Stomach (tissue), 9 donors: ENCODE data around the gene PLA2G15. TPM values are rescaled to one million over a fixed set of nuclear protein-coding genes. Genes with fewer than 3 reads are reported as not detected.

Experiments used
- DNase-seq, 2 donors: peaks; one replicate each; pipeline versions ENCODE4 v3.0.0 to v3.0.0-alpha.2; 2013 to 2019
- H3K27ac ChIP-seq, 5 donors: fragments of 200-600 bp in 4 of 5; sonication (generic) in 4 of 5; one replicate each; pipeline ENCODE4 v1.5.1; 2013 to 2019; ENCODE audit warnings: mild to moderate bottlenecking in 1 of 5, moderate library complexity in 1 of 5
- H3K27me3 ChIP-seq, 3 donors: fragments of 200-600 bp; sonication (generic); one replicate each; pipeline ENCODE4 v1.5.1; 2017 to 2019; ENCODE audit warnings: mixed run types in 1 of 3
- H3K36me3 ChIP-seq, 4 donors: fragments of 200-600 bp; sonication (generic); 1 replicate in 3 of 4; 2 replicates in 1 of 4; pipeline ENCODE4 v1.5.1; 2016 to 2019
- H3K4me1 ChIP-seq, 4 donors: fragments of 200-600 bp; sonication (generic); one replicate each; pipeline ENCODE4 v1.5.1; 2016 to 2019
- H3K4me3 ChIP-seq, 4 donors: fragments of 200-600 bp; sonication (generic) in 3 of 4; one replicate each; pipeline ENCODE4 v1.5.1; 2016 to 2019; ENCODE audit warnings: mild to moderate bottlenecking in 1 of 4
- H3K9me3 ChIP-seq, 4 donors: fragments of 200-600 bp; sonication (generic); one replicate each; pipeline ENCODE4 v1.5.1; 2016 to 2019
- EP300 ChIP-seq: sonication (generic); formaldehyde crosslinking; IDR thresholded peaks from one replicate; pipeline ENCODE4 v1.6.1; 2017; ENCODE audit warnings: antibody characterized with exemption
- POLR2A ChIP-seq, 4 donors: fragments of 450-650 bp; IDR thresholded peaks; one replicate each; pipeline ENCODE4 v1.6.1; 2016; ENCODE audit warnings: antibody characterized with exemption in 4 of 4, control low read depth in 2 of 4, mild to moderate bottlenecking in 1 of 4, moderate library complexity in 1 of 4
- POLR2AphosphoS5 ChIP-seq, 3 donors: sonication (generic); formaldehyde crosslinking; IDR thresholded peaks; one replicate each; pipeline ENCODE4 v1.6.1; 2016; ENCODE audit warnings: antibody characterized with exemption in 3 of 3
- WGBS, 5 donors: extraction: QIAGEN DNeasy Blood & Tissue Kit in 3 of 5; methylation state at CpG; one replicate each; pipeline versions ENCODE4 v1.1.5 to v1.1.7; 2013 to 2018; 5-methylcytosine and 5-hydroxymethylcytosine counted together
- intact Hi-C: fragments of 100-400 bp; cut with DNase I; formaldehyde crosslinking; loops from one replicate; pipeline ENCODE4 v1.15.1; 2023; ENCODE audit warnings: low total_unique reads
- polyA plus RNA-seq, 3 donors: library from polyadenylated mRNA; stranded (reverse); fragments of 200-250 nt; gene quantifications; one replicate each; pipeline ENCODE4 v1.2.3, GENCODE V29; 2013
- total RNA-seq, 5 donors: library from RNA; depleted of rRNA; stranded (reverse); fragments of >200 nt; gene quantifications; one replicate each; pipeline versions ENCODE4 v1.1.0 to v1.2.3, GENCODE V29; 2014 to 2016
- TF ChIP-seq, protein P1 (sequence below), 7 experiments: fragments of 450-650 bp in 4 of 7; fragments of 200-600 bp in 3 of 7; sonication (generic) in 3 of 7; IDR thresholded peaks; one replicate each; pipeline ENCODE4 v1.5.1; 2016 to 2019; ENCODE audit warnings: antibody characterized with exemption in 7 of 7, control low read depth in 2 of 7, mild to moderate bottlenecking in 1 of 7
- donor health status: healthy with polysubstance abuse.
- donor health status: Bipolar disorder and iron deficiency.
- donor health status: healthy.

The PLA2G15 gene
- total and polyA plus RNA-seq, 8 donors = 3.5 to 16.5 (median 7.0) TPM

DNA sequence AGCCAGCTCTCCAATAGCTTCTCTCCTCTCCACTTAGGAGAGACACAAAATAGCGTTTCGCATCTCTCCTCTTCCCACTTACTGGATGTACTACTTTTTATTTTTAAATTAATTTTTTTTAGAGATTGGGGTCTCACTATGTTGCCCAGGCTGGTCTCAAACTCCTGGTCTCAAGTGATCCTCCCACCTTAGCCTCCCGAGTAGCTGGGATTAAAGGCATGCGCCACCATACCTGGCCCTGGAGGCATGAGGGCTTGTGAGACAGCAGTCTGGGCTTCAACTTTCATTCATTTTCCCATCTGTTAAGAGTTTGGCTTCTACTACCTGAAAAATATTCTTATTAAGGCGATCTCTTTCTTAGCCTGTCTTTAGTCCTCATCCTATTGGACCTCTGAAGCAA lies 47.3 kb downstream of the PLA2G15 start:
- H3K9me3 ChIP-seq = no peaks in the 10 kb centered on the region
- intact Hi-C loops = no loop called here
- WGBS, 5 donors = 89 to 97% (median 94%) methylated on average over 5 of the region's 5 CpGs
- no peak overlapping the region for H3K27ac ChIP-seq
- peaks cover 20 to 90% (median 79%) of the 10 kb centered on the region in 4 donors for H3K36me3 ChIP-seq
- no peak overlapping the region for H3K4me3 ChIP-seq
- TF ChIP-seq, protein P1, sequence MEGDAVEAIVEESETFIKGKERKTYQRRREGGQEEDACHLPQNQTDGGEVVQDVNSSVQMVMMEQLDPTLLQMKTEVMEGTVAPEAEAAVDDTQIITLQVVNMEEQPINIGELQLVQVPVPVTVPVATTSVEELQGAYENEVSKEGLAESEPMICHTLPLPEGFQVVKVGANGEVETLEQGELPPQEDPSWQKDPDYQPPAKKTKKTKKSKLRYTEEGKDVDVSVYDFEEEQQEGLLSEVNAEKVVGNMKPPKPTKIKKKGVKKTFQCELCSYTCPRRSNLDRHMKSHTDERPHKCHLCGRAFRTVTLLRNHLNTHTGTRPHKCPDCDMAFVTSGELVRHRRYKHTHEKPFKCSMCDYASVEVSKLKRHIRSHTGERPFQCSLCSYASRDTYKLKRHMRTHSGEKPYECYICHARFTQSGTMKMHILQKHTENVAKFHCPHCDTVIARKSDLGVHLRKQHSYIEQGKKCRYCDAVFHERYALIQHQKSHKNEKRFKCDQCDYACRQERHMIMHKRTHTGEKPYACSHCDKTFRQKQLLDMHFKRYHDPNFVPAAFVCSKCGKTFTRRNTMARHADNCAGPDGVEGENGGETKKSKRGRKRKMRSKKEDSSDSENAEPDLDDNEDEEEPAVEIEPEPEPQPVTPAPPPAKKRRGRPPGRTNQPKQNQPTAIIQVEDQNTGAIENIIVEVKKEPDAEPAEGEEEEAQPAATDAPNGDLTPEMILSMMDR (IDR thresholded peaks at IDR 0.05) = no peak
- TF ChIP-seq EP300 (no peak), POLR2AphosphoS5 (IDR thresholded peaks at IDR 0.05) (no peak), POLR2A (IDR thresholded peaks at IDR 0.05) (no peak)
- DNase-seq = no peak
- peaks cover 6 to 14% (median 10%) of the 10 kb centered on the region in 4 donors for H3K4me1 ChIP-seq
- no peaks in the 10 kb centered on the region for H3K27me3 ChIP-seq

DNA sequence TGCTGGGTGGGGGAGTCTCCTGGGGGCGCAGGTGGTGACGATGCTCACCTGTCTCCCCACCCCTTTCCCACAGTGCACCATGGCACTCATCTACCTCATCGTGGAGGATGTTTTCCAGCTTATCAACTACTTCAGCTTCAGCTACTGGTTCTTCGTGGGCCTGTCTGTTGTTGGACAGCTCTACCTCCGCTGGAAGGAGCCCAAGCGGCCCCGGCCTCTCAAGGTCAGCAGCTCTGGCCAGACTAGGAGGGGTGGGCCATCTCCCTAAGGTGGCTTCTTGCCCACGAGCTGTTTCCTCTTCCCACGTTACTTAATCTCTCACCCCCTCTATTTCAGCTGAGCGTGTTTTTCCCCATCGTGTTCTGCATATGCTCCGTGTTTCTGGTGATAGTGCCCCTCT lies 51.1 kb downstream of the PLA2G15 start:
- no peak for DNase-seq
- peaks cover 37 to 100% (median 100%) of the 10 kb centered on the region in 4 donors for H3K36me3 ChIP-seq
- TF ChIP-seq POLR2AphosphoS5 (IDR thresholded peaks at IDR 0.05) = no peak
- TF ChIP-seq POLR2A (IDR thresholded peaks at IDR 0.05) = no peak
- no peak for TF ChIP-seq EP300
- TF ChIP-seq, protein P1 (IDR thresholded peaks at IDR 0.05) = no peak
- no peaks in the 10 kb centered on the region for H3K9me3 ChIP-seq
- no peak overlapping the region for H3K4me3 ChIP-seq
- H3K27me3 ChIP-seq = no peaks in the 10 kb centered on the region
- no peak overlapping the region for H3K27ac ChIP-seq
- intact Hi-C loops = no loop called here
- peaks cover 6 to 31% (median 25%) of the 10 kb centered on the region in 4 donors for H3K4me1 ChIP-seq
- WGBS, 5 donors = 76 to 86% (median 78%) methylated on average over 12 of the region's 12 CpGs

DNA sequence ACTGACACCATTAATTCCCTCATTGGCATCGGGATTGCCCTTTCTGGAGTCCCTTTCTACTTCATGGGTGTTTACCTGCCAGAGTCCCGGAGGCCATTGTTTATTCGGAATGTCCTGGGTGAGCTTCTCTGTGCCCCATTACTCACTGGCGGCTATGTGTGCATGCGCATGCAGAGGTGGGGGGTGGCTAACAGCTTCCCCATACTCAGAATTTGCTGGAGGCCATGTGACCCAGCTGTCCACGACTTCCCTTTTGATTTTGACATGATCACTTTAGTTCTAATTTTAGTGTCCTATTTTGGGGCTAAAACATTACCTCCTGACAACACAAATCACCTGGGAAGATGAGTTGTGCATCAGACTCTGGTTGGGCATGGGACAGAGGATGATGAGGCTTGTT lies 51.5 kb downstream of the PLA2G15 start:
- Histone ChIP-seq H3K36me3 (peaks cover 37 to 100% (median 100%) of the 10 kb centered on the region in 4 donors), H3K27me3 (no peaks in the 10 kb centered on the region), H3K4me1 (peaks cover 6 to 31% (median 25%) of the 10 kb centered on the region in 4 donors), H3K4me3 (no peak overlapping the region), H3K27ac (no peak overlapping the region), H3K9me3 (no peaks in the 10 kb centered on the region)
- no peak for DNase-seq
- TF ChIP-seq EP300 (no peak), POLR2AphosphoS5 (IDR thresholded peaks at IDR 0.05) (no peak), POLR2A (IDR thresholded peaks at IDR 0.05) (no peak)
- TF ChIP-seq, protein P1 (IDR thresholded peaks at IDR 0.05) = no peak
- 77 to 86% (median 81%) methylated on average over 6 of the region's 6 CpGs for WGBS, 5 donors
- intact Hi-C loops = no loop called here

DNA sequence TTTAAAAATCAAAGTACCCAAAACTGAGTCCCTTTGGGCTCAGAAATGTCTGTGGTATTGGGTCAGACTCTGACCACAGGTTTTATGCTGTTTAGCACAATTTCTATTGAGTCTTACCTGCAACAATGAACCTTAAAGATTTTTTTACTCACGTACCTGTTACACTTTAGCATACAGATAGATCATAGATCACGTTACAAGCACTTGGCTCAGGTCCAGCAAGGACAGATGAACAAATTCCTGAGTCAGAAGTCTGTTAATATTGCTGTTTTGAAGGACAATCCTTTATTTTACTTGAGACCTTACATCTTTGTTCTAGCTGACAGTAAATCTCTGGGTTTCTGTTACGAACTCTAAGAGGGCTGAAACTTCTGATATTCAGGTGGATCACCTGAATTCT lies 52.7 kb downstream of the PLA2G15 start:
- no peak overlapping the region for H3K4me3 ChIP-seq
- peaks cover 6 to 31% (median 25%) of the 10 kb centered on the region in 4 donors for H3K4me1 ChIP-seq
- 52 to 65% (median 60%) methylated on average over 3 of the region's 3 CpGs for WGBS, 5 donors
- H3K9me3 ChIP-seq = no peaks in the 10 kb centered on the region
- peaks cover 47 to 100% (median 100%) of the 10 kb centered on the region in 4 donors for H3K36me3 ChIP-seq
- H3K27me3 ChIP-seq = no peaks in the 10 kb centered on the region
- intact Hi-C loops = no loop called here
- peak overlapping the region in 2 of 5 donors; percentile 38 to 57 for H3K27ac ChIP-seq
- no peak for TF ChIP-seq POLR2AphosphoS5 (IDR thresholded peaks at IDR 0.05)
- TF ChIP-seq, protein P1 (IDR thresholded peaks at IDR 0.05) = no peak
- TF ChIP-seq POLR2A (IDR thresholded peaks at IDR 0.05) = no peak
- no peak for TF ChIP-seq EP300
- DNase-seq = no peak
